Stimulated activated CD8-positive, alpha-beta memory T cell treated with anti-CD3 and anti-CD28 coated beads, Interleukin-12 subunit alpha, Interleukin-12 subunit beta, amount 100 ng/mL, for 4 hours (primary cell): Measurements from ENCODE around the gene OR2T10.
"Not testable (repeated sequence)": the region's sequence is repeated elsewhere in the genome, so short reads cannot be mapped to it uniquely, and the experiment has no call there.

Source experiments
- DNase-seq: peaks from one replicate; pipeline ENCODE4 v3.0.0-alpha.2; 2020; ENCODE audit warnings: low read depth

The OR2T10 gene

GRCh38 chr1:248593226-248593625, 4.3 kb downstream of the OR2T10 start:
- DNase-seq: no peak

- no peak for DNase-seq
These were observed 4.8 kb downstream of the OR2T10 start for GRCh38 chr1:248592655-248593054.

- DNase-seq: no peak
These were observed 7.4 kb downstream of the OR2T10 start for GRCh38 chr1:248590055-248590454.

DNA sequence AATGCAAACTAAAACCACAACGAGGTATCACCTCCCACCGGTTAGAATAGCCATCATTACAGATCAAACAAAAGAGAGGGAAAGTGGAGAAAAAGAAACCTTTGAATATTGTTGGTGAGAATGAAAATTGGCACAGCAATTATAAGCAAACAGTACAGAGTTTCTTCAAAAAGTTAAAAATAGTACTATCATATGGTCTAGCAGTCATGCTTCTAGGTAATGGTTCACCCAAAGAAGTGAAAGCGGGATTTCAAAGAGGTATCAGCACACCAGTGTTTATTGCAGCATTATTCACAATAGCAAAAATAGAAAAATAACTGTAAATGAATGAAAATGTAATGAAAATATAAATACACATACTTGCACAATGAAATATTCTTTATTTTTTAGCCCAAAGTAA, 8.2 kb downstream of the OR2T10 start:
- DNase-seq: no peak

DNA sequence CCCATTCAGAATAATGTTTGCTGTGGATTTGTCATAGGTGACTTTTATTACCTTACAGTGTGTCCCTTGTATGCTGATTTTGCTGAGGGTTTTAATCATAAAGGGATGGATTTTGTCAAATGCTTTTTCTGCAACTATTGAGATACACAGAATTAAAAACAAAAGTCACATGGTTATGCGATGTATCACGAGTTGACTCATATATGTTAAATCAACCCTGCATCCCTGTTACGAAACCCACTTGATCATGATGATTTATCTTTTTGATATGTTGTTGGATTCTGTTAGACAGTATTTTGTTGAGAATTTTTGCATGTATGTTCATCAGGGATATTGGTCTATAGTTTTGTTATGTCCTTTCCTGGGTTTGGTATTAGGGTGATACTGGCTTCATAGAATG, 12.2 kb downstream of the OR2T10 start:
- no peak for DNase-seq

GRCh38 chr1:248576260-248576980, 21.1 kb downstream of the OR2T10 start:
- no peak for DNase-seq

- DNase-seq: not testable (repeated sequence)
These were observed 22.8 kb downstream of the OR2T10 start, which contains the start of gene OR2T34 for GRCh38 chr1:248574657-248575056. Gene OR2T34 (minus strand): TSS chr1:248574757. CDS start chr1:248574757, 0 bp downstream.

- not testable (repeated sequence) for DNase-seq
These were observed 23.6 kb downstream of the OR2T10 start for GRCh38 chr1:248573856-248574255.

- not testable (repeated sequence) for DNase-seq
These were observed 25.5 kb downstream of the OR2T10 start for GRCh38 chr1:248572049-248572448.

- not testable (repeated sequence) for DNase-seq
These were observed 26.7 kb downstream of the OR2T10 start for GRCh38 chr1:248570811-248571210.

- DNase-seq: not testable (repeated sequence)
These were observed 28.5 kb downstream of the OR2T10 start for GRCh38 chr1:248569049-248569448.

DNA sequence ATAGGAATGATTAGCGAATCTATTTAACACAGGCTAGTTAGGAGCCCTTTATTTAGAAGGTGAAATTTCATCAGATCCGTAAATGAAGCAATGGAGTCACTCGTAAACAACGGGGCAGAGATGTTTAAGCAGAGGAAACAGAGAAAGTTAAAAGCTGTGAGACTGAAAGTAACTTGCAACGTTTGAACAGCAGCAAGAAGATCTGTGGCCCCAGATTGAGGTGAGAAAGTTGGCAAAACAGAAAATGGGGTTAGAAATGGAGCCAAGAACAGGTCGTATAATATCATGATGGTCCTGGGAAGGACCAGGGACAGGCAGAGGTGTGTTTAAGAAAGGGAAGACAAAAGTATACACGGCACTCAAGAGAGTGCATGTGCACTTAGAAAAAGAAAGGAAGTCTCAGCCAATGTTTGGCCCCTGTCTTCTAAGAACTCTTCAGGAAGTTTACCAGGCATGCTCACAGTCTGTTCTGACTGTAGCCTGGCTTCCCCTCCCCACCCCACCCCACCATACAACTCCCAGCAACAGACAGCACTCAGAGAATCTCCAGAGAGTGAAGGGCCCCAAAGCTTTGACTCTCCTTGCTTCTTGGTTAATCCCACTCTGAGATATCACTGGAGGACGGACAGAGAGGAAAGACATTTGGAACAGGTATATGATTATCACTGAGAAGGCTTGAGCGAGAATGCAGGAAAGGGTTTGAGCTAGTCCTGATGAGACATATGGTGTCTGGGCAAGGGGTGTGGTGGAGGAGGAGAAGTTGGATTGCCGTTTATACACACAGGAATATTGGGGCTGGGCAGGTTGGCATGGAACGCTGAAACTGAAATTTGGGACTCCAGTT, 31.7 kb downstream of the OR2T10 start:
- DNase-seq: not testable (repeated sequence)

GRCh38 chr1:248562672-248563071, 34.8 kb downstream of the OR2T10 start, which contains the start of gene OR2T29:
Gene OR2T29 (minus strand): TSS chr1:248562772. CDS start chr1:248559491, 3,281 bp downstream.
- DNase-seq: not testable (repeated sequence)

DNA sequence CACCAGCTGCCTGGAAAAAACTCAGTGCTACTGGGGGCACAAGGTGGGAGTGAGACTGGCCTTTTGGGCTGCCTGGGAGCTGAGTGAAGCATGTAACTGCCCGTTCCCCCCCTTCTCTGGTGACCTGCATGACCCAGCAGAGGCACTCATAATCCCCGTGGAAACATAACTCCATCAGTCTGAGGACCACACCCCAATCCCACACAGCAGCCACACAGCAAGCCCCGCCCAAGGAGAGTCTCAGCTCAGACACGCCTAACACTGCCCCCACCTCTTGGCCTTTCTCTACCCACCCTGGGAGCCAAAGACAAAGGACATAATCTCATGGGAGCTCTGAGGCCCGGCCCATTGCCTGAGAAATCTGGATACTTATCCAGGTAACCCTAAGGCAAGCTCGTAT, 46.5 kb downstream of the OR2T10 start:
- not testable (repeated sequence) for DNase-seq

GRCh38 chr1:248547383-248547782, 50.1 kb downstream of the OR2T10 start:
- not testable (repeated sequence) for DNase-seq
